KOPT-K1 (cell line): Measurements from ENCODE around the gene PDS5A.
"Not testable (repeated sequence)": the region's sequence is repeated elsewhere in the genome, so short reads cannot be mapped to it uniquely, and the experiment has no call there.

Experiments used
- H3K27ac ChIP-seq: fragments of 200-600 bp; sonication (generic); 2 replicates; pipeline ENCODE4 v1.5.1; 2016; ENCODE audit warnings: antibody characterized with exemption, mild to moderate bottlenecking, low read depth, low read length; ENCODE audit not compliant: poor library complexity, severe bottlenecking
- H3K36me3 ChIP-seq: fragments of 200-600 bp; sonication (generic); 2 replicates; pipeline ENCODE4 v1.5.1; 2017; ENCODE audit warnings: antibody characterized with exemption, mild to moderate bottlenecking, low read length, moderate library complexity; ENCODE audit not compliant: insufficient read depth
- H3K9me3 ChIP-seq: fragments of 200-600 bp; sonication (generic); 2 replicates; pipeline ENCODE4 v1.5.1; 2017; ENCODE audit warnings: antibody characterized with exemption, low read length, mild to moderate bottlenecking; ENCODE audit not compliant: insufficient read depth, poor library complexity, severe bottlenecking

The PDS5A gene

GRCh38 chr4:39936565-39937418, 40.9 kb downstream of the PDS5A start:
- Histone ChIP-seq H3K27ac (no peak overlapping the region), H3K9me3 (no peaks in the 10 kb centered on the region), H3K36me3 (peaks cover 46% of the 10 kb centered on the region)

GRCh38 chr4:39933671-39934590, 43.8 kb downstream of the PDS5A start:
- Histone ChIP-seq H3K27ac (no peak overlapping the region), H3K36me3 (peaks cover 43% of the 10 kb centered on the region), H3K9me3 (no peaks in the 10 kb centered on the region)

GRCh38 chr4:39932776-39933402, 44.8 kb downstream of the PDS5A start:
- H3K36me3 ChIP-seq: peaks cover 43% of the 10 kb centered on the region
- no peak overlapping the region for H3K27ac ChIP-seq

GRCh38 chr4:39931441-39931901, 46.2 kb downstream of the PDS5A start:
- Histone ChIP-seq H3K27ac (no peak overlapping the region), H3K9me3 (no peaks in the 10 kb centered on the region), H3K36me3 (peaks cover 44% of the 10 kb centered on the region)

More at GRCh38 chr4:39932776-39933402, 44.8 kb downstream of the PDS5A start:
- no peaks in the 10 kb centered on the region for H3K9me3 ChIP-seq

- Histone ChIP-seq H3K9me3 (no peaks in the 10 kb centered on the region), H3K36me3 (peaks cover 66% of the 10 kb centered on the region), H3K27ac (no peak overlapping the region)
Observed at GRCh38 chr4:39928538-39928937, 49.2 kb downstream of the PDS5A start.

- Histone ChIP-seq H3K36me3 (peaks cover 94% of the 10 kb centered on the region), H3K27ac (no peak overlapping the region), H3K9me3 (no peaks in the 10 kb centered on the region)
Observed at GRCh38 chr4:39924014-39924413, 53.7 kb downstream of the PDS5A start.

- Histone ChIP-seq H3K36me3 (peaks cover 97% of the 10 kb centered on the region), H3K9me3 (no peaks in the 10 kb centered on the region), H3K27ac (no peak overlapping the region)
Observed at GRCh38 chr4:39922399-39922798, 55.3 kb downstream of the PDS5A start.

GRCh38 chr4:39913471-39913870, 64.2 kb downstream of the PDS5A start:
- Histone ChIP-seq H3K27ac (no peak overlapping the region), H3K36me3 (peaks cover 99% of the 10 kb centered on the region), H3K9me3 (no peaks in the 10 kb centered on the region)

GRCh38 chr4:39910064-39910463, 67.6 kb downstream of the PDS5A start:
- no peaks in the 10 kb centered on the region for H3K9me3 ChIP-seq
- no peak overlapping the region for H3K27ac ChIP-seq
- H3K36me3 ChIP-seq: peaks cover 99% of the 10 kb centered on the region

- H3K36me3 ChIP-seq: peaks cover 99% of the 10 kb centered on the region
- no peak overlapping the region for H3K27ac ChIP-seq
- H3K9me3 ChIP-seq: no peaks in the 10 kb centered on the region
Observed at GRCh38 chr4:39908284-39908683, 69.4 kb downstream of the PDS5A start.

GRCh38 chr4:39905656-39906055, 72.1 kb downstream of the PDS5A start:
- Histone ChIP-seq H3K36me3 (peaks cover 99% of the 10 kb centered on the region), H3K9me3 (no peaks in the 10 kb centered on the region), H3K27ac (no peak overlapping the region)

- peaks cover 99% of the 10 kb centered on the region for H3K36me3 ChIP-seq
- H3K9me3 ChIP-seq: not testable (repeated sequence)
Observed at GRCh38 chr4:39905019-39905418, 72.7 kb downstream of the PDS5A start.

GRCh38 chr4:39900966-39901365, 76.7 kb downstream of the PDS5A start:
- H3K27ac ChIP-seq: no peak overlapping the region
- peaks cover 100% of the 10 kb centered on the region for H3K36me3 ChIP-seq
- H3K9me3 ChIP-seq: no peaks in the 10 kb centered on the region

More at GRCh38 chr4:39905019-39905418, 72.7 kb downstream of the PDS5A start:
- not testable (repeated sequence) for H3K27ac ChIP-seq

- Histone ChIP-seq H3K27ac (no peak overlapping the region), H3K36me3 (peaks cover 100% of the 10 kb centered on the region), H3K9me3 (no peaks in the 10 kb centered on the region)
Observed at GRCh38 chr4:39899291-39899690, 78.4 kb downstream of the PDS5A start.

- H3K36me3 ChIP-seq: peaks cover 99% of the 10 kb centered on the region
- H3K27ac ChIP-seq: no peak overlapping the region
- H3K9me3 ChIP-seq: no peaks in the 10 kb centered on the region
Observed at GRCh38 chr4:39898015-39898414, 79.7 kb downstream of the PDS5A start.
